NK-92 (cell line): ENCODE measurements around the gene CLDN6.
A peak's percentile ranks its signal among the peaks of the same experiment; 100 is the strongest.

Experiments used
- DNase-seq: peaks from one replicate; lab custom pipeline; 2025; ENCODE audit not compliant: unreplicated experiment; lab: John Stamatoyannopoulos, UW

CLDN6 gene

DNA sequence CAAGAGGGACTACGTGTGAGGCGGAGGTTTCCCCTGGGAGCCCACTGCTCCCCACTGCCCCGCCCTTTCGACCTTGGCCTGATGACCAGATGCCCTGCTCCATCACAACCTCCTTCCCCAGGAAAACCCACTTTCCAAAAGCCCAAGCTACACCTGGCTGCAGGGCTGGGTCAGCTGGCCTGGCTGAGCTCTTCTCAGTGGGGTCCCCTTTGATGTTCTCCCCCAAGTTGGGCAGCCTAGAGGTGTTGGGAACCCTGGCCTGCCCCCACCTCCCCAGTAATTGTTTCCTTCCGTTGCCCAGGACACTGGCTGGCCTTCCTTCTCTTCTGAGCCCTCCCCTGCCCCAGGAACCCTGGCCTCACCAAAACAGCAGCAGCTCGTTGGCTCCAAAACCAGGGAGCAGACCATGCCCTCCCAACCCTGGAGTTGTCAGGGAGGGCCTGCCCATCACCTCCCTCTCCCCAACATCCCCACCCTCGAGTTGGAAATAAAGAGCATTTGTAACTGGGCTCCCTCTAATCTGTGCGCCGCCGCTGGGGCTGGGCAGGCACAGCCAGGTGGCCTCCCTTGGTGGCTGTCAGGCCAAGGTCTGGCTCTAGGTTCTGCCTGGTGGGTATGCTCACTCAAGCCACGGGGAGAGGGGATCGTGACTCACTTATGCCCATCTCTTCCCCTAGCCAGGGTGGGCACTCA lies 3.8 kb downstream of the CLDN6 start:
- no peak for DNase-seq

DNA sequence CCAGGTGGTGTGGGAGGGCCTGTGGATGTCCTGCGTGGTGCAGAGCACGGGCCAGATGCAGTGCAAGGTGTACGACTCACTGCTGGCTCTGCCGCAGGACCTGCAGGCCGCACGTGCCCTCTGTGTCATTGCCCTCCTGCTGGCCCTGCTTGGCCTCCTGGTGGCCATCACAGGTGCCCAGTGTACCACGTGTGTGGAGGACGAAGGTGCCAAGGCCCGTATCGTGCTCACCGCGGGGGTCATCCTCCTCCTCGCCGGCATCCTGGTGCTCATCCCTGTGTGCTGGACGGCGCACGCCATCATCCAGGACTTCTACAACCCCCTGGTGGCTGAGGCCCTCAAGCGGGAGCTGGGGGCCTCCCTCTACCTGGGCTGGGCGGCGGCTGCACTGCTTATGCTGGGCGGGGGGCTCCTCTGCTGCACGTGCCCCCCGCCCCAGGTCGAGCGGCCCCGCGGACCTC lies 4.5 kb downstream of the CLDN6 start:
- DNase-seq, result no peak

- no peak for DNase-seq
These were observed 5.1 kb downstream of the CLDN6 start, which contains the start of gene CLDN9 for GRCh38 chr16:3012828-3013420. Gene CLDN9 (plus strand): TSS chr16:3012923. CDS start chr16:3013363, 440 bp downstream.

- no peak for DNase-seq
These were observed 5.7 kb downstream of the CLDN6 start for GRCh38 chr16:3012246-3012645.

- DNase-seq, result no peak
These were observed 7.5 kb downstream of the CLDN6 start for GRCh38 chr16:3010510-3010909.

GRCh38 chr16:3009568-3010390 lies 8.2 kb downstream of the CLDN6 start:
- DNase-seq, result no peak

GRCh38 chr16:3008690-3009037 lies 9.3 kb downstream of the CLDN6 start:
- no peak for DNase-seq

- no peak for DNase-seq
These were observed 9.9 kb downstream of the CLDN6 start for GRCh38 chr16:3007957-3008689.

- no peak for DNase-seq
These were observed 10.7 kb downstream of the CLDN6 start for GRCh38 chr16:3007059-3007956.

GRCh38 chr16:3004781-3005284 lies 13.2 kb downstream of the CLDN6 start:
- no peak for DNase-seq

DNA sequence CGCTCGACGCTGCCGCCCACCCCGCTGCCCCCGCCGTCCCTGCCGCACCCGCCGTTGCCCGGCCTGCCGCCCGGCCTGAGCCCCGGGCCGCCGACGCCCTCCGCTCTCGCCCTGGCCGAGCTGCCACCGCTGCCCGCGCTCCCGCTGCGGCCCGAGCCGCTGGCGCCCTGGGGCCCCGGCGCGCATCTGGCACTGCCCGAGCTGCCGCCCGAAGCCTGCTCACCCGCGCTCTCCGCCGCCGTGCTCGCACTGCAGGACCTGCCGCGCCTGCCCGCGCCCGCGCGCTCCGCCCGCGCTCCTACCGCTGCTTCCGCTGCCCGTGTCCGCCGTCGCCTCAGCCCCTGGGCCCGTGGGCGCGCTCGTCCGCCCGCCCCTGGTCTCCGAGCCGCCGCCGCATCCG lies 13.7 kb downstream of the CLDN6 start:
- DNase-seq, result no peak

DNA sequence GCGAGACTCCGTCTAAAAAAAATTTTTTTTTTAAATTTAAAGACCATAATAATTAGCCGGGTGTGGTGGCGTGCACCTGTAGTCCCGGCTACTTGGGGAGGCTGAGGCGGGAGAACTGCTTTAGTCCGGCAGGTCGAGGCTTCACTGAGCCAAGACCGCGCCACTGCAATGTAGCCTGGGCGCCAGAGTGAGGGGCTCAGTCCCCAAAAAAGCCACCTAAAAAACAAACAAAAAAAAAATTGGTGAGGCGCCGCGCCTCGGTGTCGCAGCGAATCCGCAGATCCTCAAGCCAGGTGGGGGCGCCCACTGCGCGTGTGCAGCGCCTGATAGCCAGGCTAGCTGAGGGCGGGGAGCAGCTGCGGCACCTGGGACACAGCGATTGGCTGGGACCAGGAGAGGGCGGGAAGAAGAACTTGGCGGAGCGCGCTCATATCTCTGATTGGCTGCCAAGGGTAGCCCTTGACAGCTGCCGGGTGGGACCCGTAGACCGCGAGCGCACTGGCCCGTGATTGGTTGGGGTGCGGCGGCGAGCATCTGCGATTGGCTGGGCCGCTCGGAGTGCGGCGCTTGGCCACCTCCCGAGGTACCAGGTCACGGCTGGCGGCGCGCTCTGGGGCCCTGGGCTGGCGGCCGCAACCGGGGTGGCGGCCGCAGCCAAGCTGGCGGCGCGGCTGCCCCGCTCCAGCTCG lies 14.3 kb downstream of the CLDN6 start:
- DNase-seq, result peak; percentile 79

DNA sequence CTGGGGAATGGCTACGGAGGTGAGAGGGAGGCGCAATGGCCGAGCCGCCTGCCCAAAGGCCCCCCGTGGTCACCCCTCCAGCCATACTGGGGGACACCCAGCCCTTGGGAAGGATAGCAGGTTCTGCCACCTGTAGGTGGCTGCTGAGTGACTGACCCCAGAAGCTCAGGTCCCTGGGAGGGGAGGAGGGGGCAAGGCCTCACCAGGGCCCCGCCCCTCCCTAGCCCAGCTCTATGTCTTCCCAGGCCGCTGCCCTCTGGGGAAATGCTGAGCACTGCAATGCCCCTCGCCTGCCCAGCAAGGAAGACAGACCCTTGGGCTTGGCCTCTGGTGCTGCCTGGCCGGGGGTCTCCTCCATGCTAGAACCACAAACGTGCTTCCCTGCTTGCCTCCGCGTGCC lies 16.7 kb downstream of the CLDN6 start:
- DNase-seq, result no peak

GRCh38 chr16:3000540-3000939 lies 17.4 kb downstream of the CLDN6 start:
- no peak for DNase-seq

DNA sequence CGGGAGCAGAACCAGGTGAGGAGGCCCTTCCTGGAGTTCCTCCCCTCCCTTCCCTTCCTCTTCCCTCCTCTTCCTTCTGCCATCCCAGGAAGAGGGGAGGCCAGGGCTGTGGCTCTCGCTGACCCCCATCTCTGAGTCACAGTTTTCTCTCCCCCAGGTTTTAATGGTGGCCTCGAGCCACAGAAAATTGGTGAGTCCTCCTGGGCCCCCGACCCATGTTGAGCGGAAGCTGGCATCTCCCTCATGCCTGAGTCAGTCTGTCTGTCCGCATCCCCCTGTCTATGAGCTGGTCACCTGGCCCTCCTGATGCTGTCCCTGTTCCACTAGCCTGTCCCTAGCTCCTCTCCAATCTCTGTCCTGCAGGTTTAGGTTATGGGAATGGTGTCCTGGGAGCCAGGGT lies 18.1 kb downstream of the CLDN6 start:
- no peak for DNase-seq

- DNase-seq, result no peak
These were observed 21.7 kb downstream of the CLDN6 start for GRCh38 chr16:2996298-2996697.

DNA sequence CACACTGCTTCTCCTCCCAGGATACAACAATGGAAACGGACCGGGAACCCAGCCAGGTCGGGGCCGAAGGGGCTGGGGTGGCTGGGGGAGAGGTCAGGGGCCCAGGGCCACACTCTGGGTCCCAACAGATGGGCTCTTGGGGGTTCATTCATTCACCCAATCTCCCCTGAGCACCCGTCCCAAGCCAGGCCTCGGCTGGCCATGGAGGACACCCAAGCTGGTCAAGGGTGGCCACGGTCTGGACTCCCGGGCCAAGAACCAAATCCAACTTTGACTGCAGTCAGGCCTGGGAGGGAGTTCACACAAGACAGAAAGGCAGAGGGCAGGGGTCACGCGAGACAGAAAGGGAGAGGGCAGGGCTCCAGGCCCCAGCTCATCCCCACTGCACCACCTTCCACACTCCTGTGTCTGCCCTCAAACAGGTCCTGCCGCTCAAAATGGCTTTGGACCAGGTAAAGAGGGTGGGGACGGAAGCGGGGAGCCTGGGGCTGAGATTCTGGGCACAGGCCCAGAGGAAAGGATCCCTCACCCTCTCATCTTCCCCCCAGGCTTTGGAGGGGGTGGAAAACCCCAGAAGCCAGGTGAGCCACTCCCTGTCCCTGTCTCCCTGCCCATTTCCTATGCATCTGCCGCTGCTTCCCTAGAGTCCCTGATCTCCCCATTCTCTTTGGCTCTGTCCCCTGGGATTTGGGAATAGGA lies 25.5 kb downstream of the CLDN6 start:
- DNase-seq, result no peak

- DNase-seq, result no peak
These were observed 26.3 kb downstream of the CLDN6 start for GRCh38 chr16:2991566-2992261.
